Right lung (tissue), 5 donors: ENCODE results near the gene PLXDC2. TPM values are rescaled to one million over a fixed set of nuclear protein-coding genes. Genes with fewer than 3 reads are reported as not detected.

ENCODE experiments used
- DNase-seq, 2 donors: peaks; one replicate each; pipeline ENCODE4 v3.0.0-alpha.2; 2013
- polyA plus RNA-seq, 5 donors: library from polyadenylated mRNA; unstranded; fragments of 120-200 nt; gene quantifications; one replicate each; pipeline versions ENCODE4 v1.2.1 to v1.2.3, GENCODE V29; 2013; ENCODE audit warnings: inconsistent platforms in 1 of 5, low replicate concordance in 1 of 5; ENCODE audit not compliant: insufficient read length in 5 of 5, insufficient read depth in 1 of 5

Gene PLXDC2
- polyA plus RNA-seq, 5 donors: 56.9 to 134 (median 120) TPM

DNA sequence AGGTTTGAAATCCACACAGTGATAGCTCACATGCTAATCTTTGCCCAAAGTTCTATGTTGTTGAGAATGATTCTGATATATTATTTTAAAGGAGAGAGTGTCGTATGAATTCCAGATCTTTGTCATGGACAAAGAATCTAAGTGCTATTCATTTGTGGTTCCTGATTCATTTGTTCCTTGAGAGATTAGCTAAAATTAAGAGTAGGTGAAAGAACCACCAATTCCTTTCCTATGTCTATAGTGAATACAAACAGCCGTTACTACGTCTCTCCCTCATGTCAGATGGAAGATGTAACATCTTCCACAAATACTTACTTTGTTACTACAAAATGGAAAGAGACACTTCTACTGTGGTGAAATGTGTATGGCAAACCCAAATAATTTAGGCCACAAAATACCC, 3.3 kb upstream of the PLXDC2 start:
- DNase-seq: no peak

GRCh38 chr10:19815036-19815730, 1.0 kb upstream of the PLXDC2 start:
- peak in 1 of 2 donors; percentile 51 for DNase-seq

- peak; percentile 87 to 88 for DNase-seq
These were observed 361 bp upstream of the PLXDC2 start for GRCh38 chr10:19815731-19816410.

DNA sequence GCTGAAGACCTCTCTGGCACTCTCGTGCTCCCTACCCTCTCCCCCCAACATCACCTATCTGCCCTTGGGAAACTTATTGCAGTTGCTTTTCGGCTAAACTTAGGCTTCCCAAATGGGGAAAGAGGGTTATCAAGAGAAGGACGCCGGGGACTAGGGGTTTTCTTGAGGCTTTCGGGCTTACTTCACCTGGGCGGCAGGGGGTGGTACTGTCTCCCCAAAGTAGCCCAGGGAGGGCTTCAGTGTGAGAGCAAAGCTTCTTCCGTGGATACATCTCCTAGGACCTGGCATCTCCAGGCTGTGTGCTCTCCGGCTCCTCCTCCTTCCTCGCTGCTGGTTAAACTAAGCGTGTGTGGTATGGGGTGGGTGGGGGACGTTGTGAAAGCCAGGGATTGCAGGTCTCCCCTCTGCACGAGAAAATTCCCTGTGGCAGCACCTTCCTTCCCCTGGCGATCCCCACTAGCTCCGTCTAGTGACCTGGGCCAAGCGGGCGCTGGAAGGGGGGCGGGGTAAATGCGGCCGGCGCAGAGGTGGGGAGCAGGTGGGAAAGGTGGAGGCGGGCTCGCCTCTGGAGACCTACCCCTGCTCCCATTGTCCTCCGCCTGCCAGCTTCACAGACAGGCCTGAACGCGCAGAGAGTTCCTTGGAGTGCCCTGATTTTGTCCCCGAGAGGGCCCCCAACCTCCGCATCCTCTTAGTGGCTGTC, 1.1 kb downstream of the PLXDC2 start:
- peak in 1 of 2 donors; percentile 32 for DNase-seq

DNA sequence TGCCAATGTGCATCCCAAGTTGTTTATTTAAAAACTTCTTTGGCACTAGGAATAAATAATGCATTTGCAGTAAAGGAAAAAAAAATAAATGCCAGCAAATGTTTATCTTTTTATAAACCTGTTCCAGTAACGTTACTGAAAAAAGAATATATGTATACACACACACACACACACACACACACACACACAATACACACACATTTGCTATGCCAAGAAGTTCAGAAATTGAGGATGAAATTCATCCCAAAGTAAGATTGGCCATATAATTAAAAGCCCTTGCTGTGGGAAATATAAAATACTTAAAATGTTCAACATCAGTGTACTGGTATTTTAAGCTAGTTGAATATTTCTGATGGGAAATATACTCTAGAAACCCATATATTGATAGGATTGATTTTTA, 2.6 kb downstream of the PLXDC2 start:
- DNase-seq: no peak

- DNase-seq: peak; percentile 79 to 85
These were observed 3.3 kb downstream of the PLXDC2 start for GRCh38 chr10:19819419-19820033.

- DNase-seq: no peak
These were observed 8.4 kb downstream of the PLXDC2 start for GRCh38 chr10:19824381-19825342.

DNA sequence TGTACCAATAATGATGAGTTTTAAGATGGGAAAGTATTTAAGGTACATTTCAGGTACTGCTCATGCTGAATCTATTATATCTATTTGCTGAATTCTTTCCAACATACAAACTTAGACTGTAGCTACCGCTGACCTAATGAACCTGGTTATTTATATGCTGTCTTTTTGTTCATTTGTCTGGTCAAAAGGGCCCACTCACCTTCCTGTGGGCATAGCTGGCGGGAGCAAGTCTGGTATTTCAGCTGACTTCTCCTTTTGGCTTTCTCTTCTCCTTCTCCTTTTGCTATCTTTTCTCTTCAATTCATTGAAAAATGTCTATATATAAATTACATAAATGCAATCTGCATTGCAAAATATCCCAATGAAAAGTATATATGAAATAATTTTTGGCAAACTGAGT, 9.5 kb downstream of the PLXDC2 start:
- DNase-seq: no peak

GRCh38 chr10:19826712-19827111, 10.5 kb downstream of the PLXDC2 start:
- DNase-seq: peak in 1 of 2 donors; percentile 47

GRCh38 chr10:19828278-19829049, 12.2 kb downstream of the PLXDC2 start:
- peak; percentile 70 to 73 for DNase-seq

DNA sequence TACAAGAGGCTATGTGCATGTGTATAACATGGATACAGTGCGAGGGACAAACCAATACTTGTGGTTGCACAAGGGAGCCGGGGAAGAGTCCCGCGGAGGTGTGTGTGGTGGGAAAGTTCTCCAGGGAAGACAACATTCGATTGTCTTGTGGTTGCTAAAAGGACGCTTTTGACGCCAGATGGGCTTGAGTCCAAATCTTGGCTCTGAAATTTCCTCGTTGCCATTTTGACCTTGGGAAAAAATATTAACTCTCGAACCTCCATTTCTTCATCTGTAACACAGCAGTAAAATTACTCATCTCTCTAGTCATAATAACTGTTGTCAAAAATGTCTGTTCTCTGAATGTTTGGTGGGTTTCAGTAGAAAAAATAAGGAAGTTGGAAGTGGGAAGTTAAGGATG, 16.5 kb downstream of the PLXDC2 start:
- DNase-seq: no peak

GRCh38 chr10:19833170-19833824, 17.1 kb downstream of the PLXDC2 start:
- no peak for DNase-seq

- no peak for DNase-seq
These were observed 19.7 kb downstream of the PLXDC2 start for GRCh38 chr10:19835952-19836351.

GRCh38 chr10:19839090-19839489, 22.9 kb downstream of the PLXDC2 start:
- DNase-seq: no peak

DNA sequence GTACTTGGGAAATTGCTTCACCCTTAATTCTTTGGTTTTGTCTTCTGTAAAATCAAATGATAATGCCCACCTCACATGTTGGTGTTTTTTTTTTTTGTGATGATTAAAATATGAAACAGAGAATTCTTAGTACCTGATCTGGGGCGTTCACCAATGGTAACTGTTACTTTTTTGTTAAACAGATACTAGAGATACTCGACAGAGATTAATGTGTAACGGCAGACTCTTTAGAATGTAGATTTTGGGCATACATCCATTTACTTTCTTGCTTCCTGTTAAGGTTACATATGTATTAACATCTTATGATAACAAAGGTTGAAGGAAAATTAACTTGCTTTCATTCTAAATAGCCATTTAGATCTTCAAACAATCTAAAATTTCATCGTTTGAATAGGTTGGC, 23.3 kb downstream of the PLXDC2 start:
- no peak for DNase-seq

DNA sequence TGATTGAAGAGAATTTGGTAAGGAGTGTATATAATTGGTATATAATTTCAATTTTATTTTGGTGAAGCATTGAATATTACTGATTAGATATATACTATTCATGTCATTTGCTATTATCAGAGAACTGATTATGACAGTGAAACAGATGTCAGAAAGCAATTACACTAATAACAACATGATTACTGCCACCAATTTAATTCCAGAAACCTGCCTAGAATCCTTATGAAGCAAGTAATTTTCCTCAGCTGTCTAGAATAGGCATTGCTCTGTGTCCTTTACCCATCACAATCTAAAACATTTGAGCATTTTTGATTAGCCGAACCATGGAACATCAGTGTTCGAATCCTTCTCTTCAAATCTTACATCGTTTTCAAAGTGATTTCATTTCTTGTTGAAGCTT, 24.5 kb downstream of the PLXDC2 start:
- no peak for DNase-seq

- no peak for DNase-seq
These were observed 27.3 kb downstream of the PLXDC2 start for GRCh38 chr10:19843487-19843886.

DNA sequence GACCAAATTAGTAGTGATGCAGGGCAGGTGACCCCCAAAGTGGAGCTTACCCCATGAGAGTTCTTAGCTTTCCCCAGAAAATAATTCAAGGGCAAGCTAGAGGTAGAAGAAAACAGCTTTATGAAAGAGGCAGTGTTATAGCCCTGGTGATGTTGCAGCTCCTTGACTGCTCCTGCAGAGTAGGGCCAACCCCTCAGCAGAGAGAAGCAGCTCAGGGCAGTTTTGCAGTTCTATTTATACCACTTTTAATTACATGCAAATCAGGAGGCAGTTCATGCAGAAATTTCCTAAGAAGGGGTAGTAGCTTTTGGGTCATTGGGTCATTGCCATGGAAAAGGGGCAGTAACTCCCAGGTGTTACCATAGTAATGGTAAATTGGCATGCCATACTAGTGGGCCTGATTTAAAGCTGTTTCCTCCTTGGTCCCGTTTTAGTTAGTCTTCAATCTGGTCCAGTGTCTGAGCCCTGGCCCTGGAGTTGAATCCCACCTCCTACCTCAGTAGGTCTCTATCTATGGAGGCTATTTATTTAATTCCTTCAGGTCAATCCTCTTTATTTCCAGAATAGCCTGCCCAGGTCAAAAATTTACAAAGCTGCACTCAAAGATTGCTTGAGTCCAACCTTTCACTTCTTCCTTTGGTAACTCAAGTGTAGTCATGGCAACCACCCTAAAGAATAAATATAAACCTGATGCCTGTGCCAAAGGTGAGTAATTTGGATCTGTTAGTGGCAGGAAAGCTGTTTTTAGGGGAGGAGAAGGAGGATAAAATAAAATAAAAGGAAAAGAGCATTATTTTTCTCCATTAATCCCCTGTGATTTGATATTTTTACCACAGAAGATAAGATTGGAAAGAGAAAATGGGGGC, 29.5 kb downstream of the PLXDC2 start:
- no peak for DNase-seq

- DNase-seq: no peak
These were observed 31.1 kb downstream of the PLXDC2 start for GRCh38 chr10:19847321-19847720.
